Central memory CD8-positive, alpha-beta T cell (primary cell): Measurements from ENCODE around the gene DLD.
"Not testable (repeated sequence)": the region's sequence is repeated elsewhere in the genome, so short reads cannot be mapped to it uniquely, and the experiment has no call there.

Source experiments
- ATAC-seq: fragments of 150-1000 bp; cut with Tn5 transposase; replicated peaks from 2 replicates; pipeline ENCODE4 v1.10.0; 2022; ENCODE audit warnings: mild to moderate bottlenecking, moderate FRiP score, moderate number of reproducible peaks; ENCODE audit not compliant: poor library complexity, severe bottlenecking; ENCODE audit errors: extremely low read depth
- DNase-seq, 2 donors: peaks; one replicate each; pipeline ENCODE4 v3.0.0; 2021; ENCODE audit warnings: low spot score in 2 of 2
- H3K27ac Mint-ChIP-seq: one replicate; pipeline ENCODE4 v1.8.0; 2022; ENCODE audit warnings: low read depth, mild to moderate bottlenecking, moderate library complexity, mixed read lengths
- H3K27me3 Mint-ChIP-seq: one replicate; pipeline ENCODE4 v1.8.0; 2022; ENCODE audit warnings: mixed read lengths
- H3K36me3 Mint-ChIP-seq: one replicate; pipeline ENCODE4 v1.8.0; 2022; ENCODE audit warnings: mild to moderate bottlenecking, moderate library complexity, mixed read lengths; ENCODE audit not compliant: insufficient read depth
- H3K4me1 Mint-ChIP-seq: one replicate; pipeline ENCODE4 v1.8.0; 2022; ENCODE audit warnings: mixed read lengths
- H3K4me3 Mint-ChIP-seq: one replicate; pipeline ENCODE4 v1.8.0; 2022; ENCODE audit warnings: mild to moderate bottlenecking, moderate library complexity, mixed read lengths
- H3K9me3 Mint-ChIP-seq: one replicate; pipeline ENCODE4 v1.8.0; 2022; ENCODE audit warnings: mixed read lengths

DLD gene

DNA sequence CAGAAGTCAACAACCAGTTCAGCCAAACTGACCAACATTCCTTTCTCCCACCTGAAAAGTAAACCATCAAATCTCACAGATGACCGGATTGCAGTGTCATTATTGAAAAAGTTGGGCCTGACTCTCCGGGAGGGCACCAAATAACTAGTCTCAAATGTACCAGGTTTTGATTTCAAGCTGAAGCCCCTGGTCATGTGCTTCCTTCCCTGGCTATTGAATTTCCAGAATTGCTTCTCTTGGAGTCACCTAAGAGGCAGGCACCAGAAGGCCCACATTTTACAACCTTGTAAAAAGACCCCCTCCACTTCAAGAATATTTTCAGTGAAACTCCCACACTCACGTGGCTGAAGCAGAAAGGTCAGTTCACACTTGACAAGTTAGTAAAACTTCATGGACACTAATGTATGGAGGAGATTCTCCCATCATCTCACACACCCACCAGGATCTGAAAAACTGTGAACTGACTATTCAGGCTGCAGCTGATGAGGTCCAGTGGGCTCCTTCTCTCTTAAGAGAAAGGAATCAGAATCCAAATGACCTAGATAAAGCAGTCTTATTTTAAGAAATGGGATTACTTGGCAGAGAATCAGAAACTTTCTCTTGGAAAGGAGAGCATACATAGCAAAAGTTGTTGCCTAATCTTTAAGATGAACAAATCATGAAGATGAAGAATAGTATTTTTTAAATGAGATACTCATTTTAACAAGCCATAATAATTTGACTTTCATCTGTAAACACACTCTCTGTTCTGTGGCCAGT, 53.6 kb downstream of the DLD start:
- peaks cover 12% of the 10 kb centered on the region for H3K27me3 Mint-ChIP-seq
- no peak overlapping the region for H3K4me3 Mint-ChIP-seq
- DNase-seq (no peak), ATAC-seq (no peak)
- no peaks in the 10 kb centered on the region for H3K9me3 Mint-ChIP-seq
- H3K4me1 Mint-ChIP-seq = no peaks in the 10 kb centered on the region
- no peak overlapping the region for H3K27ac Mint-ChIP-seq
- H3K36me3 Mint-ChIP-seq = no peaks in the 10 kb centered on the region

GRCh38 chr7:107945332-107945731, 54.3 kb downstream of the DLD start:
- no peak for ATAC-seq
- H3K36me3 Mint-ChIP-seq = no peaks in the 10 kb centered on the region
- peaks cover 15% of the 10 kb centered on the region for H3K27me3 Mint-ChIP-seq
- H3K4me3 Mint-ChIP-seq = no peak overlapping the region
- no peak overlapping the region for H3K27ac Mint-ChIP-seq
- H3K4me1 Mint-ChIP-seq = no peaks in the 10 kb centered on the region
- DNase-seq = no peak
- H3K9me3 Mint-ChIP-seq = no peaks in the 10 kb centered on the region

- H3K27ac Mint-ChIP-seq = no peak overlapping the region
- H3K4me1 Mint-ChIP-seq = no peaks in the 10 kb centered on the region
- DNase-seq = no peak
- H3K9me3 Mint-ChIP-seq = no peaks in the 10 kb centered on the region
- H3K27me3 Mint-ChIP-seq = peaks cover 21% of the 10 kb centered on the region
- H3K4me3 Mint-ChIP-seq = no peak overlapping the region
- no peak for ATAC-seq
- no peaks in the 10 kb centered on the region for H3K36me3 Mint-ChIP-seq
These were observed 55.5 kb downstream of the DLD start for GRCh38 chr7:107946451-107946850.

GRCh38 chr7:107946881-107947280, 55.9 kb downstream of the DLD start:
- no peak overlapping the region for H3K4me3 Mint-ChIP-seq
- ATAC-seq (no peak), DNase-seq (no peak)
- H3K36me3 Mint-ChIP-seq = no peaks in the 10 kb centered on the region
- no peak overlapping the region for H3K27ac Mint-ChIP-seq
- H3K27me3 Mint-ChIP-seq = peaks cover 26% of the 10 kb centered on the region
- no peaks in the 10 kb centered on the region for H3K9me3 Mint-ChIP-seq
- no peaks in the 10 kb centered on the region for H3K4me1 Mint-ChIP-seq

DNA sequence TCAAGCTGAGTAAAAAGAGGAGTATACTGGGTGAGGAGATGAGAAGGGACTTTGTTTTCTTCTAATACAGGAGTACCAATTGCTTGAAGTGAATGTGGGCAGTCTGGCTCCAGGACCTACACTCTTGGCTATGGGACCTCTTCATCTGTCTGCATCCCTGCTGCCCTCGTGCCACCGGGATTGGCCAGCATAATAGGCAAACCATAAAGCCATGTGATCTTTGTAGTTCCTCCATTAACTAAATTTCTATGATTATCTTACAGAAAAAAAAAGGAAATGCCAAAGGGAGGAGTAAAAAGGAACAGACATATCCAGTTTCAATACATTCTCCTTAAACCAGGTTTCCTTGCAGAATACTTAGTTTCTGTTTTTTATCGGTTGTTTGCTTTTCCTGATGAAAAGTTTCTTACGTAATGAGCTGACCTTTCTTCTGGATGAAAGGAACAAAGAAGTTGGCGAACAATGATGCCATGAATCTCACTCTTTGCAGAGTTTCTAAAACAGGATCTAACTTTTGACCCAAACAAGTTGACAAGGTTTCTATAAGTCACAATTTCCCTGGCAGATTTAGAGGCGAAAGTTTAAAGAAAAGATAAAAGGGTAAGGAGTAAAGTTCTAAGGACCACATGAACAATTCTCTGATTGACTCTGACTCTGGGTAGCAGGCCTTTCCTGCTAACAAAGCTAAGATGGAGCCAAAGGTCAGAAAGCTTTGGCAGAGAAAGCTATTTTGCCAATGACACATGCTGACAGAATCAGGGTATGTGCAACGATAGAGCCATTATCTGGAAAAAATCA, 57.9 kb downstream of the DLD start:
- ATAC-seq = no peak
- DNase-seq = no peak
- Mint-ChIP-seq H3K9me3 (no peaks in the 10 kb centered on the region), H3K27me3 (peaks cover 37% of the 10 kb centered on the region), H3K36me3 (no peaks in the 10 kb centered on the region), H3K27ac (no peak overlapping the region), H3K4me3 (no peak overlapping the region), H3K4me1 (no peaks in the 10 kb centered on the region)

GRCh38 chr7:107949443-107949935, 58.5 kb downstream of the DLD start:
- DNase-seq (no peak), ATAC-seq (no peak)
- Mint-ChIP-seq H3K9me3 (no peaks in the 10 kb centered on the region), H3K4me3 (no peak overlapping the region), H3K4me1 (no peaks in the 10 kb centered on the region), H3K36me3 (no peaks in the 10 kb centered on the region), H3K27me3 (peaks cover 37% of the 10 kb centered on the region), H3K27ac (no peak overlapping the region)

DNA sequence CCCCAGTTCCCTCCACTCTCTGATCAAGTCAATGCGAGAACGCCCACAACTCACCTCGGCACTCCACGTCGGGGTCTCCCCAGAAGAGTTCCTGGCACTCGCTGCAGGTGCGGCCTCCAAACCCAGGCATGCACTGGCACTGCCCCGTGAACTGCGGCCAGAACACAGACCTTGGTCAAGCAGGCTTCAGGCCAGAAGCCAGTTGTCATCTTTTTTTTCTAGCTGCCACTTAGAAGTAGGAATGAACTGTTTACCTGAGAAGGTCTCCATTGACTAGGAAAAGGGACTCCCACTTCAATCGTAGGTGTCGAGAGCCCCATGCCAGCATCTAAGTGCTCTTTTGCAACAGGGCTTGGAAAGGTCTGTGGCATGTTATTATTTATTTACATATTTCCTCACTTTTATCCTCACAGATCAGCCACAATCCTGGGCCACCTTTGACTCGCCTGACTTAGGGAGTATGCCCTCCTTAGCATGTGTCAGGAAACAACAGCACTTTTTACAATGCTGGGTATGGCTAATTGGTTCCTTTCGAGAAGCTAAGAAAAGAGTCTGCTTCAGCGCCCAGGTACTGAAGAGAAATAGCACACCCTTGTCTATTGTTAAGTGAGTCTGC, 60.3 kb downstream of the DLD start:
- ATAC-seq (no peak), DNase-seq (no peak)
- Mint-ChIP-seq H3K27ac (no peak overlapping the region), H3K4me3 (no peak overlapping the region), H3K36me3 (no peaks in the 10 kb centered on the region), H3K27me3 (peaks cover 41% of the 10 kb centered on the region), H3K9me3 (no peaks in the 10 kb centered on the region), H3K4me1 (no peaks in the 10 kb centered on the region)

DNA sequence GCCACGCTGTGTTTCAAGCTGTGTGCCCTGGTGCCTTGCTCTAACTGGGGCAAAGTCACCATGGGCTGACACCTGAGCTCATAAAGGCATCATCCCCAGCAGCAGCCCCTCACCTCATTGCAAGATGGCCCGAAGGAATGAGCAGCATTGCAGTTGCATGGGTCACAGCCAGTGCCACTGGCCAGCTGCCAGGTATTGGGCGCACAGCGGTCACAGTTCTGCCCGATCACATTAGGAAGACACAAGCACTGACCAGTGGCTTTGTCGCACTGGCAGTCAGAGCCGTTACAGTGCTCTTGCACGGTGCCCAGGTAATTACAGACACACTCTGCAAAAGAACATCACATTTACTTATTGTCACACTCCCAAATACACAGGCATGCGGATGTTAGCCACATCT, 60.9 kb downstream of the DLD start:
- DNase-seq (no peak), ATAC-seq (no peak)
- H3K27me3 Mint-ChIP-seq = peaks cover 47% of the 10 kb centered on the region
- H3K4me3 Mint-ChIP-seq = no peak overlapping the region
- H3K4me1 Mint-ChIP-seq = no peaks in the 10 kb centered on the region
- no peak overlapping the region for H3K27ac Mint-ChIP-seq
- no peaks in the 10 kb centered on the region for H3K36me3 Mint-ChIP-seq
- H3K9me3 Mint-ChIP-seq = no peaks in the 10 kb centered on the region

- ATAC-seq (no peak), DNase-seq (no peak)
- no peak overlapping the region for H3K27ac Mint-ChIP-seq
- no peaks in the 10 kb centered on the region for H3K4me1 Mint-ChIP-seq
- peaks cover 57% of the 10 kb centered on the region for H3K27me3 Mint-ChIP-seq
- H3K4me3 Mint-ChIP-seq = no peak overlapping the region
- no peaks in the 10 kb centered on the region for H3K9me3 Mint-ChIP-seq
- no peaks in the 10 kb centered on the region for H3K36me3 Mint-ChIP-seq
These were observed 62.4 kb downstream of the DLD start for GRCh38 chr7:107953265-107953923.

DNA sequence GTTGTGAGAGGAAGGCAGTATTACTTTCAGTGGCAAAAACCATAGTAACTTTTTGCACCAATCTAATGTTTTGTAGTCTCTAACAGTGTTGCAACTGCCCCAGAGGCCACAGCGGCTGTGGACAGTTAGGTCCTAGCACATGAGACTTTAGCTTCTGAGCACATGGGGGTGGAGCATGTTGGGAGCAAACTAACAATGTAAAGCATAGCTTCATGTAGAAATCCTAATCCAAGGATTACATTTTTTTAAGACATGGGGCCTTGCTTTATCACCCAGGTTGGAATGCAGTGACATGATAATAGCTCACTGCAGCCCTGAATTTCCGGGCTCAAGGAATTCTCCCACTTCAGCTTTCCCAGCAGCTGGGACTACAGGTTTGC, 62.9 kb downstream of the DLD start:
- no peak overlapping the region for H3K27ac Mint-ChIP-seq
- no peaks in the 10 kb centered on the region for H3K36me3 Mint-ChIP-seq
- H3K4me3 Mint-ChIP-seq = no peak overlapping the region
- peaks cover 57% of the 10 kb centered on the region for H3K27me3 Mint-ChIP-seq
- DNase-seq = no peak
- no peaks in the 10 kb centered on the region for H3K4me1 Mint-ChIP-seq
- no peak for ATAC-seq
- H3K9me3 Mint-ChIP-seq = no peaks in the 10 kb centered on the region

DNA sequence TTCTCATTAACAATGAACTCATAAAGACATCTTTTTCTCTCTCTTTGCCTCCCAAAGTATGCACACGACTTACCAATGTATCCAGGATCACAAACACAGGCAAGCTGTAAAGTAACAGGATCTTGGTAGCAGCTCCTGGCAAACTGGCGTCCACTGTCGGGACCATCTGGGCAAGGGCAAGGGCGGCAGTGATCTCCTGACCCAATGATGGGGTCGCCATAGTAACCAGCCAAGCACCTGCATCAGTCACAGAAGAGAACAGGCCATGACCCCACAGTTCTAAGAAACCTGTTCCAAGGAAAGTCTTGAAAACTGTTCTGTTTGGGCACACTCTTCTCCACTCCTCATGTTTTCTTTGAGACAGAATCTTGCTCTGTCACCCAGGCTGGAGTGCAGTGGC, 64.4 kb downstream of the DLD start:
- Mint-ChIP-seq H3K27ac (no peak overlapping the region), H3K9me3 (no peaks in the 10 kb centered on the region), H3K36me3 (no peaks in the 10 kb centered on the region), H3K27me3 (peaks cover 61% of the 10 kb centered on the region), H3K4me1 (no peaks in the 10 kb centered on the region), H3K4me3 (no peak overlapping the region)
- no peak for ATAC-seq
- DNase-seq = no peak

DNA sequence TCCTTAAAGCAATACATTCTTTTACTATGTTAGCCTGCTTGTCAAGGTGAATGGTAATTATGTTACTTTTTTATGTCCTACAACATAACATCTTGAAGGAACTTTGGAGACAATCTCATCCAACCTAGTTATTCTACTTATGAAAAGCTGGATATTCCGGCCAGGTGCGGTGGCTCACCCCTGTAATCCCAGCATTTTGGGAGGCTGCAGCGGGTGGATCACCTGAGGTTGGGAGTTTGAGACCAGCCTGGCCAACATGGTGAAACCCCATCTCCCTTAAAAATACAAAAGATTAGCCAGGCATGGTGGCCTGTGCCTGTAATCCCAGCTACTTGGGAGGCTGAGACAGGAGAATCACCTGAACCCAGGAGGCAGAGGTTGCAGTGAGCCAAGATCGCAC, 66.0 kb downstream of the DLD start:
- not testable (repeated sequence) for ATAC-seq, H3K4me1 Mint-ChIP-seq, H3K36me3 Mint-ChIP-seq, H3K9me3 Mint-ChIP-seq, H3K27ac Mint-ChIP-seq, DNase-seq, H3K4me3 Mint-ChIP-seq
- H3K27me3 Mint-ChIP-seq = peaks cover 57% of the 10 kb centered on the region
